ENCODE data around the gene STMND1.

Gene STMND1

GRCh38 chr6:17161076-17161475 is 59.2 kb downstream of the STMND1 start:
- DNase-seq (ENCODE audit: low read depth), result no peak

DNA sequence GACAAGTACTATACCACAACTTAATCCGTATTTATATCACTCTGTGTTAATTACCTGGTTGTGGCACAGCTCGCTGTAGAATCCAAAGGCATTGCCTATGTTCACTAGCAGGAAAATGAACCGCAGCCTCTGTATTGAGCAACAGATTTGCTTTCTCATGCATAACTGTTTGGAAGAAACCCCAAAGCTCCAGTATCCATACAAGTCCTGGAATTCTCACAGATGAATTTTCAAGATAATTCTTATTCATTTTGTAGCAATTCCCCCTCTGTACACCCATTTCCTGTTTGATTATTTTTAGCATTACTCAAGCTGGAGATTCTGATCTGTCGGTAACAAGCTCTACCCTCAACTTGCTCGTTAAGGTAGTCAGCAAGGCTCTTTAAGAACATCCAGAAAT is 63.5 kb downstream of the STMND1 start:
- DNase-seq (ENCODE audit: low read depth), result no peak

DNA sequence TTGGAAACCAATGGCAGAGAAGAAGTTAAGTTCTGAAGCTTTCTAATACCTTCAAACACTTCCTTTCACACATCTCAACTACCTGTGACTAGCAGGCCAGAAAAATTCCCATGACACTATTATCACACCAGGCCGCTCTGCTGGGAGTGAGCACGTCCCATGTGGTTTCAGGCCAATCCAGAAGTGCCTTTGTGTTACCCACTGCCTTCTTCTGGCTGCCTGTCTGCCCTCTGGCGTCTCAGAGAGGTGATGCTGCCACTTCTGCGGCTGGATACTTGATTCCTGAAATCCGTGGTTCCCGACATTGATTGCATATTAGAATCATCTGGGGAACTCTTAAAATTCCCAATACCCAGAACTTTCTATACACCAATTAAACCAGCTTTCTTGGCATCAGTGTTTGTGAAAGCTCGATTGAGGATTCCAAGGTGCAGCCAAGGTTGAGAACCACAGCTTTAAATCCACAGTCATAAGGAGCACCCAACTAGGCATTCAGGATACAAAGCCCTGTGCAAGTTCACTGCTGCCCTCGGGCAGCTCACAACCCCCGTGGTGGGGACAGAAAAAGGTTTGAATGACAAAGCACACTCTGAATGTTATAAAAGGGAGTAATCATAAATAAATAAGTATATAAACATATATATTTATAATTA is 65.6 kb downstream of the STMND1 start:
- no peak for DNase-seq (ENCODE audit: low read depth)

GRCh38 chr6:17169291-17169690 is 67.4 kb downstream of the STMND1 start:
- no peak for DNase-seq (ENCODE audit: low read depth)

DNA sequence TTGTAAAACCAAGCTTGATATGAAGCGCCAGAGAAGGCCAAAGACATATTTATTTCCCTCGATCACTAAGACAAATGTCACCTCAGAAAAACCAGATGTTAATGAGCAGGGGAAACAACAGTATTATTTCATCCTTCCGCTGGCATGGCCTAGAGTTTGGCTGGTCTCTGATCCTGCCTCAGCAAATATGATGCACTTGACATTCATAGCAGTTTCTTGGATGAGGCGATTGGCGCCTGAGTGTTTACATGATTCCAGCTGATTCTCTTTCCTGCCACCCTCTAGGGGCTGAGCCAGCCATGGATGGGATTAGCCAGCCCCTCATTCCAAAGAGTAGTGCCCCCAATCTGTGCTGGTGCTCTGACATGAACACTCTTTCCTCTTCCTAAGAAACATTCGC is 67.9 kb downstream of the STMND1 start:
- DNase-seq (ENCODE audit: low read depth), result no peak

GRCh38 chr6:17172836-17173470 is 71.1 kb downstream of the STMND1 start:
- no peak for DNase-seq (ENCODE audit: low read depth)

- DNase-seq (ENCODE audit: low read depth), result no peak
Observed at GRCh38 chr6:17178326-17178725, 76.5 kb downstream of the STMND1 start.

- no peak for DNase-seq (ENCODE audit: low read depth)
Observed at GRCh38 chr6:17178754-17179529, 77.1 kb downstream of the STMND1 start.

- no peak for DNase-seq (ENCODE audit: low read depth)
Observed at GRCh38 chr6:17179530-17180073, 77.8 kb downstream of the STMND1 start.

Data from stimulated activated CD4-positive, alpha-beta T cell treated with anti-CD3 and anti-CD28 coated beads, Interleukin-2, amount 100 ng/mL, for 4 hours (primary cell).